Measurements from ENCODE around the gene TCF4.

Gene TCF4

DNA sequence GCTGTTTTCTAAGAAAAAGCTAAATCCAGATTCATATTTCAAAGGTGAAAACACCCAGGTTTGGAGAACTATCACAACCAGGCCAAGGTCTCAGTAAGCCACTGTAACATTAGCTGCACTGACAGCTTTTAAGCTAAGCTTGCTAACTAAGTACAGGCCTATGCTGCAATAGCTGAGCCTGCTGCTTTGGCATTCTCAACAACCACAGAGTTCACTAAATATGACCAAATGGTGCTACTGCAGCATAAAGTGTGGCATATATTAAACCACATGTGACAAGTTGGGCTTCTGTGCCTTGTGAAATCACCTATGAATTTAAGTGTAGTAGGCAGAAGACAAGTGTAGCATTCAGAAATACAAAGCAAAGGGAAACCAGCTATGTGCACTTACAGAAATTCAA lies 206.7 kb downstream of the TCF4 start:
- Histone ChIP-seq H3K9ac (ENCODE audit: low read length) (no peak overlapping the region), H4K20me1 (ENCODE audit: insufficient read depth, low read length) (no peaks in the 10 kb centered on the region), H3K9me2 (replicated peaks; ENCODE audit: insufficient read depth, low read length) (no peaks in the 10 kb centered on the region), H3K27me3 (replicated peaks; ENCODE audit: insufficient read depth, low read length) (no peaks in the 10 kb centered on the region), H3K27ac (ENCODE audit: low read length) (no peak overlapping the region), H3K4me2 (ENCODE audit: low read depth, low read length) (no peak overlapping the region), H3K9me3 (replicated peaks; ENCODE audit: insufficient read depth, low read length) (no peaks in the 10 kb centered on the region), H3K4me3 (ENCODE audit: low read length) (no peak overlapping the region), H3K79me2 (ENCODE audit: low read length) (no peaks in the 10 kb centered on the region), H3F3A (ENCODE audit: insufficient read depth, low read length) (no peaks in the 10 kb centered on the region), H3K36me3 (replicated peaks; ENCODE audit: insufficient read depth, low read length) (0 out of 2 replicates have a peak, but pooled peaks cover 3% of the 10 kb centered on the region), H2AFZ (ENCODE audit: low read length) (no peak overlapping the region), H3K4me1 (ENCODE audit: low read length) (peaks cover 6% of the 10 kb centered on the region)
- TF ChIP-seq EZH2phosphoT487 (IDR thresholded peaks at IDR 0.05; ENCODE audit: low read length) (no peak), EZH2 (optimal IDR thresholded peaks at IDR 0.05; ENCODE audit: low read depth, low read length) (no peak)
- TF ChIP-seq, protein P1, sequence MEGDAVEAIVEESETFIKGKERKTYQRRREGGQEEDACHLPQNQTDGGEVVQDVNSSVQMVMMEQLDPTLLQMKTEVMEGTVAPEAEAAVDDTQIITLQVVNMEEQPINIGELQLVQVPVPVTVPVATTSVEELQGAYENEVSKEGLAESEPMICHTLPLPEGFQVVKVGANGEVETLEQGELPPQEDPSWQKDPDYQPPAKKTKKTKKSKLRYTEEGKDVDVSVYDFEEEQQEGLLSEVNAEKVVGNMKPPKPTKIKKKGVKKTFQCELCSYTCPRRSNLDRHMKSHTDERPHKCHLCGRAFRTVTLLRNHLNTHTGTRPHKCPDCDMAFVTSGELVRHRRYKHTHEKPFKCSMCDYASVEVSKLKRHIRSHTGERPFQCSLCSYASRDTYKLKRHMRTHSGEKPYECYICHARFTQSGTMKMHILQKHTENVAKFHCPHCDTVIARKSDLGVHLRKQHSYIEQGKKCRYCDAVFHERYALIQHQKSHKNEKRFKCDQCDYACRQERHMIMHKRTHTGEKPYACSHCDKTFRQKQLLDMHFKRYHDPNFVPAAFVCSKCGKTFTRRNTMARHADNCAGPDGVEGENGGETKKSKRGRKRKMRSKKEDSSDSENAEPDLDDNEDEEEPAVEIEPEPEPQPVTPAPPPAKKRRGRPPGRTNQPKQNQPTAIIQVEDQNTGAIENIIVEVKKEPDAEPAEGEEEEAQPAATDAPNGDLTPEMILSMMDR (IDR thresholded peaks at IDR 0.05; ENCODE audit: low read length), result no peak
- DNase-seq, result peak; percentile 7

GRCh38 chr18:55380589-55380988 lies 207.4 kb downstream of the TCF4 start:
- Histone ChIP-seq H3K4me1 (ENCODE audit: low read length) (peaks cover 10% of the 10 kb centered on the region), H3K9ac (ENCODE audit: low read length) (no peak overlapping the region), H3K4me3 (ENCODE audit: low read length) (no peak overlapping the region), H2AFZ (ENCODE audit: low read length) (no peak overlapping the region), H3F3A (ENCODE audit: insufficient read depth, low read length) (no peaks in the 10 kb centered on the region; the same call in 1 of the 2 replicates), H3K36me3 (replicated peaks; ENCODE audit: insufficient read depth, low read length) (0 out of 2 replicates have a peak, but pooled peaks cover 3% of the 10 kb centered on the region), H4K20me1 (ENCODE audit: insufficient read depth, low read length) (no peaks in the 10 kb centered on the region), H3K9me3 (replicated peaks; ENCODE audit: insufficient read depth, low read length) (no peaks in the 10 kb centered on the region), H3K27ac (ENCODE audit: low read length) (no peak overlapping the region), H3K27me3 (replicated peaks; ENCODE audit: insufficient read depth, low read length) (no peaks in the 10 kb centered on the region), H3K79me2 (ENCODE audit: low read length) (no peaks in the 10 kb centered on the region), H3K9me2 (replicated peaks; ENCODE audit: insufficient read depth, low read length) (no peaks in the 10 kb centered on the region), H3K4me2 (ENCODE audit: low read depth, low read length) (no peak overlapping the region)
- no peak for DNase-seq
- TF ChIP-seq EZH2phosphoT487 (IDR thresholded peaks at IDR 0.05; ENCODE audit: low read length) (no peak), EZH2 (optimal IDR thresholded peaks at IDR 0.05; ENCODE audit: low read depth, low read length) (no peak)
- TF ChIP-seq, protein P1 (IDR thresholded peaks at IDR 0.05; ENCODE audit: low read length), result no peak

- Histone ChIP-seq H3K36me3 (replicated peaks; ENCODE audit: insufficient read depth, low read length) (no peaks in the 10 kb centered on the region), H3K4me1 (ENCODE audit: low read length) (peaks cover 10% of the 10 kb centered on the region), H3F3A (ENCODE audit: insufficient read depth, low read length) (no peaks in the 10 kb centered on the region; the same call in 1 of the 2 replicates), H3K27ac (ENCODE audit: low read length) (peak overlapping the region; percentile 54; the same call in 1 of the 2 replicates), H3K9me2 (replicated peaks; ENCODE audit: insufficient read depth, low read length) (no peaks in the 10 kb centered on the region), H4K20me1 (ENCODE audit: insufficient read depth, low read length) (no peaks in the 10 kb centered on the region), H3K4me3 (ENCODE audit: low read length) (no peak overlapping the region), H3K4me2 (ENCODE audit: low read depth, low read length) (peak overlapping the region; percentile 23; the same call in 1 of the 2 replicates), H3K9ac (ENCODE audit: low read length) (no peak overlapping the region), H3K9me3 (replicated peaks; ENCODE audit: insufficient read depth, low read length) (no peaks in the 10 kb centered on the region), H2AFZ (ENCODE audit: low read length) (no peak overlapping the region), H3K27me3 (replicated peaks; ENCODE audit: insufficient read depth, low read length) (no peaks in the 10 kb centered on the region), H3K79me2 (ENCODE audit: low read length) (no peaks in the 10 kb centered on the region)
- TF ChIP-seq, protein P1 (IDR thresholded peaks at IDR 0.05; ENCODE audit: low read length), result no peak
- no peak for TF ChIP-seq EZH2 (optimal IDR thresholded peaks at IDR 0.05; ENCODE audit: low read depth, low read length)
- DNase-seq, result peak; percentile 76
These were observed 211.6 kb downstream of the TCF4 start for GRCh38 chr18:55376387-55376786.
